Calu3 (cell line): ENCODE results near the gene MALT1. TPM values are rescaled to one million over a fixed set of nuclear protein-coding genes. Genes with fewer than 3 reads are reported as not detected.

ENCODE experiments used
- BruUV-seq: library from RNA; stranded (reverse); fragments of 400-500 nt; replicated peaks from 2 replicates; lab custom pipeline; 2021; lab: Mats Ljungman, UMichigan
- CTCF ChIA-PET: fragments of 300-600 bp; sonication (Branson Sonifier 250); formaldehyde crosslinking; loops from one replicate; lab custom pipeline; 2022; ENCODE audit warnings: antibody characterized with exemption; lab: Charles Lee
- DNase-seq: peaks from one replicate; pipeline ENCODE4 v3.0.0; 2022
- H3K27ac Mint-ChIP-seq: one replicate; pipeline ENCODE4 v1.8.0; 2022; ENCODE audit warnings: mixed read lengths; ENCODE audit not compliant: unreplicated experiment
- H3K27me3 Mint-ChIP-seq: one replicate; pipeline ENCODE4 v1.8.0; 2022; ENCODE audit warnings: mixed read lengths; ENCODE audit not compliant: unreplicated experiment
- H3K36me3 Mint-ChIP-seq: one replicate; pipeline ENCODE4 v1.8.0; 2022; ENCODE audit warnings: mild to moderate bottlenecking, moderate library complexity, mixed read lengths; ENCODE audit not compliant: insufficient read depth, unreplicated experiment
- H3K4me1 Mint-ChIP-seq: one replicate; pipeline ENCODE4 v1.8.0; 2022; ENCODE audit warnings: mild to moderate bottlenecking, low read depth, mixed read lengths; ENCODE audit not compliant: unreplicated experiment
- H3K4me3 Mint-ChIP-seq: one replicate; pipeline ENCODE4 v1.8.0; 2022; ENCODE audit warnings: mild to moderate bottlenecking, low read depth, moderate library complexity, mixed read lengths; ENCODE audit not compliant: unreplicated experiment
- H3K9me3 Mint-ChIP-seq: one replicate; pipeline ENCODE4 v1.8.0; 2022; ENCODE audit warnings: low read depth, mixed read lengths; ENCODE audit not compliant: unreplicated experiment
- CTCF ChIP-seq: fragments of 200-600 bp; IDR thresholded peaks from one replicate; pipeline ENCODE4 v1.8.0; 2022; ENCODE audit warnings: antibody characterized with exemption; ENCODE audit not compliant: unreplicated experiment
- intact Hi-C: fragments of 100-400 bp; cut with micrococcal nuclease; formaldehyde crosslinking; loops from one replicate; pipeline ENCODE4 v1.10.0; 2022; ENCODE audit not compliant: unreplicated experiment
- total RNA-seq: library from RNA; stranded (reverse); gene quantifications from 2 replicates; pipeline ENCODE4 v1.2.3, GENCODE V29; 2022

The MALT1 gene
- total RNA-seq, 1 experiment from 2014 or later = 37.6 TPM

GRCh38 chr18:58676270-58676669 lies 5.0 kb downstream of the MALT1 start:
- Mint-ChIP-seq H3K27ac (no peak overlapping the region), H3K9me3 (no peaks in the 10 kb centered on the region), H3K4me1 (peaks cover 35% of the 10 kb centered on the region), H3K27me3 (no peaks in the 10 kb centered on the region), H3K36me3 (peaks cover 19% of the 10 kb centered on the region), H3K4me3 (no peak overlapping the region)
- no TSS peak for BruUV-seq
- TF ChIP-seq CTCF = no peak
- CTCF ChIA-PET = no interaction called here
- no peak for DNase-seq
- intact Hi-C loops = no loop called here

GRCh38 chr18:58682429-58683069 lies 11.3 kb downstream of the MALT1 start:
- CTCF ChIA-PET = interaction anchor here (0.8 to 1.6 kb wide), 2 partner anchors 11 to 153 kb away, joined by 3 to 5 read pairs; partner anchors contain the start of gene MALT1
- peaks cover 17% of the 10 kb centered on the region for H3K36me3 Mint-ChIP-seq
- H3K4me1 Mint-ChIP-seq = peaks cover 15% of the 10 kb centered on the region
- no peak for TF ChIP-seq CTCF
- H3K27ac Mint-ChIP-seq = no peak overlapping the region
- H3K27me3 Mint-ChIP-seq = no peaks in the 10 kb centered on the region
- no peaks in the 10 kb centered on the region for H3K9me3 Mint-ChIP-seq
- no TSS peak for BruUV-seq
- DNase-seq = peak; percentile 69
- H3K4me3 Mint-ChIP-seq = no peak overlapping the region
- intact Hi-C loops = no loop called here

- TF ChIP-seq CTCF = no peak
- intact Hi-C loops = no loop called here
- H3K27ac Mint-ChIP-seq = no peak overlapping the region
- H3K9me3 Mint-ChIP-seq = peaks cover 2% of the 10 kb centered on the region
- H3K36me3 Mint-ChIP-seq = peaks cover 23% of the 10 kb centered on the region
- H3K4me3 Mint-ChIP-seq = no peak overlapping the region
- CTCF ChIA-PET = interaction anchor here (0.7 kb wide), 1 partner anchor 21 kb away, joined by 5 read pairs; no protein-coding TSS in a partner anchor
- DNase-seq = no peak
- H3K27me3 Mint-ChIP-seq = no peaks in the 10 kb centered on the region
- H3K4me1 Mint-ChIP-seq = peaks cover 3% of the 10 kb centered on the region
- no TSS peak for BruUV-seq
Observed at GRCh38 chr18:58687871-58688308, 16.6 kb downstream of the MALT1 start.

- peaks cover 12% of the 10 kb centered on the region for H3K36me3 Mint-ChIP-seq
- no peaks in the 10 kb centered on the region for H3K27me3 Mint-ChIP-seq
- no peak for TF ChIP-seq CTCF
- no peaks in the 10 kb centered on the region for H3K4me1 Mint-ChIP-seq
- no TSS peak for BruUV-seq
- H3K4me3 Mint-ChIP-seq = no peak overlapping the region
- H3K9me3 Mint-ChIP-seq = peaks cover 2% of the 10 kb centered on the region
- CTCF ChIA-PET = no interaction called here
- no peak for DNase-seq
- intact Hi-C loops = no loop called here
- no peak overlapping the region for H3K27ac Mint-ChIP-seq
Observed at GRCh38 chr18:58690259-58690658, 19.0 kb downstream of the MALT1 start.
